Ishikawa (cell line): ENCODE results near the gene CHMP4B.

Experiments used
- FOXM1 ChIP-seq: IDR thresholded peaks from 2 replicates; pipeline ENCODE4 v1.6.1; 2012; ENCODE audit warnings: low read depth, borderline replicate concordance
- MAX ChIP-seq: IDR thresholded peaks from 2 replicates; pipeline ENCODE4 v1.6.1; 2012
- REST ChIP-seq: IDR thresholded peaks from 2 replicates; pipeline ENCODE4 v1.6.1; 2012; ENCODE audit warnings: low read depth, mild to moderate bottlenecking
- TAF1 ChIP-seq: IDR thresholded peaks from 2 replicates; pipeline ENCODE4 v1.6.1; 2012; ENCODE audit warnings: low read depth, mild to moderate bottlenecking
- USF1 ChIP-seq: IDR thresholded peaks from 2 replicates; pipeline ENCODE4 v1.6.1; 2012
- YY1 ChIP-seq: IDR thresholded peaks from 2 replicates; pipeline ENCODE4 v1.6.1; 2012; ENCODE audit warnings: low read depth

GRCh38 chr20:33828326-33828844 is 17.2 kb downstream of the CHMP4B start:
- TF ChIP-seq YY1 (no peak), REST (no peak), FOXM1 (no peak), TAF1 (no peak), MAX (no peak), USF1 (no peak)
